Body of pancreas (tissue), 4 donors: ENCODE results near the gene RGS6. TPM values are rescaled to one million over a fixed set of nuclear protein-coding genes. Genes with fewer than 3 reads are reported as not detected.

Experiments used
- ATAC-seq: fragments of 150-250 bp; one replicate; pipeline ENCODE4 v1.9.1; 2016
- DNase-seq, 4 donors: peaks; one replicate each; pipeline ENCODE4 v3.0.0-alpha.2; 2019
- H3K27ac ChIP-seq, 4 donors: fragments of 200-600 bp; sonication (generic); 1 replicate in 3 of 4; 2 replicates in 1 of 4; pipeline versions ENCODE4 v1.5.1 to v1.6.1; 2016 to 2019; ENCODE audit warnings: mild to moderate bottlenecking in 1 of 4, mixed read lengths in 1 of 4, moderate library complexity in 1 of 4
- H3K27me3 ChIP-seq, 2 donors: fragments of 200-600 bp; sonication (generic); one replicate each; pipeline ENCODE4 v1.6.0; 2016; ENCODE audit warnings: mild to moderate bottlenecking in 1 of 2
- H3K36me3 ChIP-seq, 2 donors: fragments of 200-600 bp; sonication (generic); replicated peaks in 1 of 2; 2 replicates each; pipeline ENCODE4 v1.5.1; 2016; ENCODE audit warnings: low read depth in 2 of 2; ENCODE audit not compliant: insufficient read depth in 1 of 2
- H3K4me1 ChIP-seq: fragments of 200-600 bp; sonication (generic); one replicate; pipeline ENCODE4 v1.6.0; 2016
- H3K4me3 ChIP-seq, 2 donors: fragments of 200-600 bp; sonication (generic); 1 replicate in 1 of 2; 2 replicates in 1 of 2; pipeline ENCODE4 v1.5.1; 2016 to 2019
- H3K9me3 ChIP-seq, 3 donors: fragments of 200-600 bp; sonication (generic); 1 replicate in 2 of 3; 2 replicates in 1 of 3; pipeline ENCODE4 v1.5.1; 2016
- CTCF ChIP-seq, 7 experiments: fragments of 450-650 bp in 4 of 7; fragments of 200-600 bp in 3 of 7; sonication (generic) in 3 of 7; IDR thresholded peaks; one replicate each; pipeline ENCODE4 v1.5.1; 2016 to 2019; ENCODE audit warnings: antibody characterized with exemption in 7 of 7
- POLR2A ChIP-seq, 3 donors: fragments of 450-650 bp; IDR thresholded peaks; one replicate each; pipeline ENCODE4 v1.6.1; 2016; ENCODE audit warnings: antibody characterized with exemption in 3 of 3, mild to moderate bottlenecking in 2 of 3
- WGBS, 2 donors: methylation state at CpG; one replicate each; pipeline ENCODE4 v1.1.5; 2017; 5-methylcytosine and 5-hydroxymethylcytosine counted together
- intact Hi-C: fragments of 100-400 bp; cut with DNase I; formaldehyde crosslinking; loops from one replicate; pipeline ENCODE4 v1.15.1; 2023
- total RNA-seq, 2 donors: library from RNA; depleted of rRNA; stranded (reverse); fragments of >200 nt; gene quantifications; one replicate each; pipeline ENCODE4 v1.1.0, GENCODE V29; 2016

The RGS6 gene
- total RNA-seq, 2 donors from 2014 or later: 0.26 to 1.3 TPM

GRCh38 chr14:72540836-72541235 is 608.6 kb downstream of the RGS6 start:
- H3K4me1 ChIP-seq: no peaks in the 10 kb centered on the region
- no peaks in the 10 kb centered on the region for H3K36me3 ChIP-seq
- H3K27me3 ChIP-seq: no peaks in the 10 kb centered on the region
- H3K9me3 ChIP-seq: no peaks in the 10 kb centered on the region
- no peak overlapping the region for H3K4me3 ChIP-seq
- intact Hi-C loops: no loop called here
- TF ChIP-seq CTCF (IDR thresholded peaks at IDR 0.05) (no peak), POLR2A (IDR thresholded peaks at IDR 0.05) (no peak)
- WGBS, 2 donors: 86 to 91% methylated on average over 4 to 6 of the region's 6 CpGs
- ATAC-seq (no peak), DNase-seq (no peak)
- no peak overlapping the region for H3K27ac ChIP-seq

- TF ChIP-seq POLR2A (IDR thresholded peaks at IDR 0.05) (no peak), CTCF (IDR thresholded peaks at IDR 0.05) (no peak)
- H3K9me3 ChIP-seq: no peaks in the 10 kb centered on the region
- H3K4me1 ChIP-seq: no peaks in the 10 kb centered on the region
- no peak overlapping the region for H3K27ac ChIP-seq
- intact Hi-C loops: no loop called here
- H3K4me3 ChIP-seq: no peak overlapping the region
- DNase-seq (no peak), ATAC-seq (no peak)
- no peaks in the 10 kb centered on the region for H3K27me3 ChIP-seq
- WGBS, 2 donors: 77% methylated on average over 8 of the region's 8 CpGs
- no peaks in the 10 kb centered on the region for H3K36me3 ChIP-seq
These were observed 609.3 kb downstream of the RGS6 start for GRCh38 chr14:72541546-72541945.

- 57 to 100% methylated on average over 1 of the region's 1 CpG for WGBS, 2 donors
- H3K4me1 ChIP-seq: no peaks in the 10 kb centered on the region
- H3K9me3 ChIP-seq: no peaks in the 10 kb centered on the region
- intact Hi-C loops: no loop called here
- no peak overlapping the region for H3K27ac ChIP-seq
- no peaks in the 10 kb centered on the region for H3K36me3 ChIP-seq
- DNase-seq (no peak), ATAC-seq (no peak)
- TF ChIP-seq CTCF (IDR thresholded peaks at IDR 0.05): no peak
- no peak for TF ChIP-seq POLR2A (IDR thresholded peaks at IDR 0.05)
- H3K4me3 ChIP-seq: no peak overlapping the region
- H3K27me3 ChIP-seq: no peaks in the 10 kb centered on the region
These were observed 611.1 kb downstream of the RGS6 start for GRCh38 chr14:72543341-72543740.

- 64 to 100% methylated on average over 2 to 8 of the region's 8 CpGs for WGBS, 2 donors
- no peak for ATAC-seq
- Histone ChIP-seq H3K4me1 (no peaks in the 10 kb centered on the region), H3K27me3 (no peaks in the 10 kb centered on the region), H3K9me3 (no peaks in the 10 kb centered on the region), H3K27ac (no peak overlapping the region), H3K36me3 (no peaks in the 10 kb centered on the region), H3K4me3 (no peak overlapping the region)
- no peak for TF ChIP-seq CTCF (IDR thresholded peaks at IDR 0.05)
- TF ChIP-seq POLR2A (IDR thresholded peaks at IDR 0.05): no peak
- intact Hi-C loops: no loop called here
- DNase-seq: no peak
These were observed 612.6 kb downstream of the RGS6 start for GRCh38 chr14:72544615-72545387.
